Measurements from ENCODE around the gene SURF2. TPM values are rescaled to one million over a fixed set of nuclear protein-coding genes. Genes with fewer than 3 reads are reported as not detected.
A peak's percentile ranks its signal among the peaks of the same experiment; 100 is the strongest.
"Not testable (repeated sequence)": the region's sequence is repeated elsewhere in the genome, so short reads cannot be mapped to it uniquely, and the experiment has no call there.

SURF2 gene
- total RNA-seq = 19.5 TPM

- DNase-seq (ENCODE audit: low spot score) = peak; percentile 89
Observed at GRCh38 chr9:133356391-133357091, at the start of gene SURF2, which contains the start of gene SURF1. SURF2 (plus strand) TSS chr9:133356550; CDS start chr9:133356593, 43 bp downstream. SURF1 (minus strand) TSS chr9:133356487; CDS start chr9:133356453, 34 bp downstream.

GRCh38 chr9:133307301-133307700 is 49.0 kb upstream of the SURF2 start:
- DNase-seq (ENCODE audit: low spot score) = no peak

- no peak for DNase-seq (ENCODE audit: low spot score)
Observed at GRCh38 chr9:133309608-133310007, 46.7 kb upstream of the SURF2 start.

GRCh38 chr9:133315997-133316396 is 40.4 kb upstream of the SURF2 start:
- DNase-seq (ENCODE audit: low spot score) = no peak

GRCh38 chr9:133317551-133317950 is 38.8 kb upstream of the SURF2 start:
- not testable (repeated sequence) for DNase-seq (ENCODE audit: low spot score)

GRCh38 chr9:133320421-133320881 is 35.9 kb upstream of the SURF2 start:
- DNase-seq (ENCODE audit: low spot score) = no peak

- no peak for DNase-seq (ENCODE audit: low spot score)
Observed at GRCh38 chr9:133321411-133321935, 34.9 kb upstream of the SURF2 start.

- no peak for DNase-seq (ENCODE audit: low spot score)
Observed at GRCh38 chr9:133322701-133323100, 33.6 kb upstream of the SURF2 start.

- DNase-seq (ENCODE audit: low spot score) = no peak
Observed at GRCh38 chr9:133323211-133323610, 33.1 kb upstream of the SURF2 start.

GRCh38 chr9:133323991-133324703 is 32.2 kb upstream of the SURF2 start:
- no peak for DNase-seq (ENCODE audit: low spot score)

- DNase-seq (ENCODE audit: low spot score) = not testable (repeated sequence)
Observed at GRCh38 chr9:133327021-133327420, 29.3 kb upstream of the SURF2 start.

GRCh38 chr9:133327834-133328484 is 28.4 kb upstream of the SURF2 start:
- DNase-seq (ENCODE audit: low spot score) = no peak

GRCh38 chr9:133329306-133330156 is 26.8 kb upstream of the SURF2 start:
- peak; percentile 45 for DNase-seq (ENCODE audit: low spot score)

- DNase-seq (ENCODE audit: low spot score) = no peak
Observed at GRCh38 chr9:133331221-133331620, 25.1 kb upstream of the SURF2 start.

GRCh38 chr9:133331641-133332380 is 24.5 kb upstream of the SURF2 start:
- DNase-seq (ENCODE audit: low spot score) = no peak

GRCh38 chr9:133332381-133332730 is 24.0 kb upstream of the SURF2 start:
- DNase-seq (ENCODE audit: low spot score) = no peak

GRCh38 chr9:133333011-133333410 is 23.3 kb upstream of the SURF2 start:
- no peak for DNase-seq (ENCODE audit: low spot score)

GRCh38 chr9:133333566-133333965 is 22.8 kb upstream of the SURF2 start:
- no peak for DNase-seq (ENCODE audit: low spot score)

- DNase-seq (ENCODE audit: low spot score) = peak; percentile 72
Observed at GRCh38 chr9:133334161-133334560, 22.2 kb upstream of the SURF2 start.

- not testable (repeated sequence) for DNase-seq (ENCODE audit: low spot score)
Observed at GRCh38 chr9:133334888-133335287, 21.5 kb upstream of the SURF2 start.
